ENCODE data around the gene TARBP2. TPM values are rescaled to one million over a fixed set of nuclear protein-coding genes. Genes with fewer than 3 reads are reported as not detected.

TARBP2 gene
- total RNA-seq, 1 donor from 2014 or later, result 51.9 TPM

DNA sequence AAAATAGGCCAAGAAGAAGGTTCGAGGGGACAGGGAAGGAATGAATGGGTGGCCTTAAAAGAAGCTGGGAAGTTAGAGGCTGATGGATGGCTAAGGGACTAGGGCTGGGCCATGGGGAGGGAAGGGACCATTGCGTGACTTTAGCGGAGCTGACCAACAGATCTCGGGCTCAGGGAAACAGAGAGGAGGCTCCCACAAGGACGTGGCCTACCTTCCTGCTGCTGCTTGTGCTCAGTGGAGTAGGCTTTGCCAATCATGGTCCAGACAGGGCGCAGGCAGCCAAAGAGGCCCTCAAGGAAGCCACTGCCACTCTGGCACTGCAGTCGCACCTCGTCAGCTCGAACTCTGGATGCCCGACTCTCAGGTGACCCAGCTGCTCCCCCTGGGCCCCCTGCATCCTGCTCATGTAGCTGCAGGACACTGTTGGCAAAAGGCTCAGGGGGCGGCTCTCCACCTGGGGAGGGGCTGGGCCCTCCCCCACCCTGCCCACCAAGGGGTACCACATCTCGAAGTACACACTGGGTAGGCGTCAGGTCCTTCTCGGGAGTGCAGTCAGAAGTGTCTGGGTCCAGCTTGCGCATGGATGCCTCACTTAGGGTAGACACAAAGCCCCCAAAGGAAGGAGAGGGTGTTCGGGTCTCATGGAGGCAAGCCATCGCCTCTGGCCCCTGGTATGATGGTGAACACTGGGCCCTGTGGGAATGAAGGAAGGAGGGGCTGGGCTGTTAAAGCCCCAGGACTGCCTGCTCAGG, 14.2 kb upstream of the TARBP2 start:
- TF ChIP-seq, protein P1, sequence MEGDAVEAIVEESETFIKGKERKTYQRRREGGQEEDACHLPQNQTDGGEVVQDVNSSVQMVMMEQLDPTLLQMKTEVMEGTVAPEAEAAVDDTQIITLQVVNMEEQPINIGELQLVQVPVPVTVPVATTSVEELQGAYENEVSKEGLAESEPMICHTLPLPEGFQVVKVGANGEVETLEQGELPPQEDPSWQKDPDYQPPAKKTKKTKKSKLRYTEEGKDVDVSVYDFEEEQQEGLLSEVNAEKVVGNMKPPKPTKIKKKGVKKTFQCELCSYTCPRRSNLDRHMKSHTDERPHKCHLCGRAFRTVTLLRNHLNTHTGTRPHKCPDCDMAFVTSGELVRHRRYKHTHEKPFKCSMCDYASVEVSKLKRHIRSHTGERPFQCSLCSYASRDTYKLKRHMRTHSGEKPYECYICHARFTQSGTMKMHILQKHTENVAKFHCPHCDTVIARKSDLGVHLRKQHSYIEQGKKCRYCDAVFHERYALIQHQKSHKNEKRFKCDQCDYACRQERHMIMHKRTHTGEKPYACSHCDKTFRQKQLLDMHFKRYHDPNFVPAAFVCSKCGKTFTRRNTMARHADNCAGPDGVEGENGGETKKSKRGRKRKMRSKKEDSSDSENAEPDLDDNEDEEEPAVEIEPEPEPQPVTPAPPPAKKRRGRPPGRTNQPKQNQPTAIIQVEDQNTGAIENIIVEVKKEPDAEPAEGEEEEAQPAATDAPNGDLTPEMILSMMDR (conservative IDR thresholded peaks at IDR 0.05; ENCODE audit: low read depth, low read length), result no peak
- H3K4me3 ChIP-seq (ENCODE audit: low read depth, low read length), result no peak overlapping the region
- no peak for DNase-seq (ENCODE audit: low read depth)

DNA sequence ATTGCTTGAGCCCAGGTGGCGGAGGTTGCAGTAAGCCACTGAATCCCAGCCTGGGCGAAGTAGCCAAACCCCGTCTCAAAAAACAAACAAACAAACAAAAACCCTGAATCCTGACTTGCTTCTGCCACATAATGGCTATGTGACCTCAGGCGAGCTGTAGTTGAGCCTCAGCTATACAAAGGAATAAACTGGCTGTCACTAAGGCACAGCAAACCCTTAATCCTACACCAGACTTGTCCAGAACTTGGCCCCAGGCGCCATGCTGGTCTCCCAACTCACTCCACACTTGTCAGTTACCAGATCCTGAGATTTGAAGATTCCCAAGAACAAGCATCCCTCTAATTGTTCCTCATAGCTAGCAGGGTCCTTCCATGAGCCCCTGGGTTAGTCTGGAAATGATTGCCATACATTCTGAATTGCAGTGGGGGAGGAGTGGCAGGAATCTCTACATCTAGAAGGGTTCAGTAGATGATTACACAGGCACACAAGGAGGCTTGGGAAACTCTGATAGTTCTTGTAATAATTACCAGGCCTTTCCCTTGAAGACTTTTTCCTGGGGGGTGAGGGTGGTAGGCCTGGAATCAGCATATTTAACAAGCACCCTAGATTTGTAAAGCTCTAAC, 11.7 kb upstream of the TARBP2 start:
- no peak overlapping the region for H3K4me3 ChIP-seq (ENCODE audit: low read depth, low read length)
- no peak for DNase-seq (ENCODE audit: low read depth)
- TF ChIP-seq, protein P1 (conservative IDR thresholded peaks at IDR 0.05; ENCODE audit: low read depth, low read length), result no peak

DNA sequence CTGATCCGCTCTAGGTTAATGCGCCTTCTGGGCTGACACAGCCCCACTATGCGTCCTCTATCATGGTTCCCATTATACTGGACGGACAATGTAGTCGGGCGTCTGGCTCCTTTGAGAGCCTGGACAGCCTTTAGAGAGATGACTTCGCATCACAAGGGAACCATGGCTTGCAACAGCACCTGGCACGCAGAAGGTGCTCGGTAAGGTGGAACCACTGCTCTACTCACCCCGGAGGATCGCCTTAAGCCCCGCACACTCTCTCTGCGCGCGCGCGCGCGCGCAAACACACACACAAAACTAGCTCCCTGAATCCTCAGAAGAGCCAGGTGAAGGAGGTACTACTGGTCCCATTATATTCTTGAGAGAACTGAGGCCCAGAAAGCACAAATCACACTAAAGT, 8.9 kb upstream of the TARBP2 start:
- TF ChIP-seq, protein P1 (conservative IDR thresholded peaks at IDR 0.05; ENCODE audit: low read depth, low read length), result no peak
- peak overlapping the region; percentile 57 for H3K4me3 ChIP-seq (ENCODE audit: low read depth, low read length)
- no peak for DNase-seq (ENCODE audit: low read depth)

DNA sequence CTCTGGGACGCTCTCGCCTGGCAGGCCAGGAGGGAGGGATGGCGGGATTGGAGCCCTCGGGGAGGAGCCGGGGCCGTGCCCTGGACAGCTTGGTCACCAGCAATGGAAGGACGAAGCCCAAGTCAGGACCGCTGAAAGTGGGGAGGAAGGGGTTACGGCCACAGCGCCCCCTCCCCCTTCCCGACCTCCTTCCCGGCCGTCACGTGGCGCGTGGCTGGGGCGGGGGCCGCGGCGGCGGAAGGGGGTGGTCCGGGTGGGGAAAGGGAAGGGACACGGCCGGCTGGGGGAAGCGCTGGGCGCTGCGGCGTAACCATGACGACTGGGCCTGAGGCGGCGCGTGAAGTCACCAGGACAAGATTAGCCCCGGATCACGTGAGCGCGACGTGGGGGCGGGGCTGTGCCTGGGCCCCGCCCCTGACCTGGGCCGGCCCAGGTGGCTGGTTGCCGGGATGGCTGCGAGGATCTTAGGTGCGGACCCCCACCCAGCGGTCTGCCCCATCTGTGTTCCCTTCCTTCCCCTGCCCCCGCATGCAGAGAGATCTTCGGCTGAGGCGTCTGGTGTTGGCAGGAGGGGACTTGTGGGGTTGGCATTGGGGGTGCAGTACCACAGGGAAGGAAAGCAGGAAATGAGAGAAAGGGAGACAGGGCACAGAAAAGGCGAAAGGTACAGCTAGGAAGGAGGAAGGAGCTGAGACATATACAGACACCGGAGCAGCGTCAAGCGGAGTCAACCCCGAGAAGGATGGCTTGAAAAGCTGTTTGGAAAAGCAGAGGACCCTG, 8.1 kb upstream of the TARBP2 start:
- H3K4me3 ChIP-seq (ENCODE audit: low read depth, low read length), result peak overlapping the region; percentile 57
- TF ChIP-seq, protein P1 (conservative IDR thresholded peaks at IDR 0.05; ENCODE audit: low read depth, low read length), result no peak
- DNase-seq (ENCODE audit: low read depth), result no peak

DNA sequence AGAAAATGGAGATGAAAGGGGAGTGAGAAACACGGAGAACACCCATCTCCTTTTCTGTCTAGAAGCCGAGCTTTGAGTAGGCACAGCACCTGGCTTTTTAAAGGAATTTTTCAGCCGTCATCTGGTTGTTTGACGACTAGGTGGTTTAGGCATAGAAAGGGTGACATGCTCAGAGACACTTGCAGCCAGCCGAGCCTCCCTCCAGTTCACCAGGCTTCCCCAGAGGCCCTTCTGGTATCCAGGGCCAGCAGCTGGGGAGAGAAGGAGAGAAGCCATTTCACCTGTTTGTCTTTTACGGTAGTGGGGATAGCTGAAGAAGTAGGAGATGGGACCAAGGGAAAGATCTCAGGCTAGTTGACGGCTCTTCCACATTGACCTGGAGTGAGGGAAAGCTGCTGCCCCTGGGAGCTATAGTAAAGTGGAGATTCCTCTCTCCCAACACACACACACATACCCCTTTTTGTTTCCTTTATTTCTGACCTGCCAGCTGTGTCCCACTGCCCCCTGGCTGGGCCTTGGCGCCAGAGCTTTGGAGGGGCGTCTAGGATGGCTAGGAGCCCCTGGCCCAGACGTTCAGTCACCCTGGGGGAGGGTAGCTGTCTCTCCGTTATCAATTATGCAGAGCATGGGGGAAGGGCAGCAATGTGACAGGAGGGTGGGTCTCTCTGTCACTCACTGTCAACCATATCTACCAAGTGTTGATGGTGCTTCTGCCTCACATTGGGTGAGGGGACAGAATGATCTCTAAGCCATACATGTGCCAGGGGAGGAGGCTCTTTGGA, 7.3 kb upstream of the TARBP2 start:
- TF ChIP-seq, protein P1 (conservative IDR thresholded peaks at IDR 0.05; ENCODE audit: low read depth, low read length), result no peak
- H3K4me3 ChIP-seq (ENCODE audit: low read depth, low read length), result peak overlapping the region; percentile 57
- DNase-seq (ENCODE audit: low read depth), result no peak

- no peak for DNase-seq (ENCODE audit: low read depth)
- TF ChIP-seq, protein P1 (conservative IDR thresholded peaks at IDR 0.05; ENCODE audit: low read depth, low read length), result no peak
- H3K4me3 ChIP-seq (ENCODE audit: low read depth, low read length), result peak overlapping the region; percentile 28
Observed at GRCh38 chr12:53495903-53496751, 5.0 kb upstream of the TARBP2 start.
